Measurements from ENCODE around the gene EPHA10. TPM values are rescaled to one million over a fixed set of nuclear protein-coding genes. Genes with fewer than 3 reads are reported as not detected.

The EPHA10 gene
- total and polyA plus RNA-seq, 2 donors from 2014 or later = 0.88 TPM; not detected in 1

- Histone ChIP-seq H3K4me3 (ENCODE audit: low read length in 3 of 3) (no peak overlapping the region), H3K27ac (ENCODE audit: low read depth in 2 of 2, low read length in 2 of 2) (no peak overlapping the region), H3K9ac (ENCODE audit: low read length in 3 of 3) (no peak overlapping the region), H3K9me3 (ENCODE audit: control insufficient read depth in 2 of 3, insufficient read depth in 1 of 3, low read length in 3 of 3) (no peaks in the 10 kb centered on the region), H3K4me1 (ENCODE audit: control insufficient read depth in 2 of 3, insufficient read depth in 2 of 3, low read depth in 1 of 3, low read length in 3 of 3) (no peaks in the 10 kb centered on the region), H3K27me3 (ENCODE audit: control insufficient read depth, insufficient read depth, low read length) (no peaks in the 10 kb centered on the region), H3K36me3 (ENCODE audit: control insufficient read depth in 2 of 3, insufficient read depth in 3 of 3, low read length in 3 of 3) (no peaks in the 10 kb centered on the region)
- DNase-seq (no peak), FAIRE-seq (no peak)
- intact Hi-C loops (cut with DNase I) = no loop called here
- no peak for TF ChIP-seq CTCF (IDR thresholded peaks at IDR 0.05; ENCODE audit: borderline replicate concordance, extremely low read depth, insufficient read depth)
These were observed 34.5 kb downstream of the EPHA10 start for GRCh38 chr1:37730376-37730775.

- H3K27ac ChIP-seq (ENCODE audit: low read depth in 2 of 2, low read length in 2 of 2) = no peak overlapping the region
- no peaks in the 10 kb centered on the region for H3K9me3 ChIP-seq (ENCODE audit: control insufficient read depth in 2 of 3, insufficient read depth in 1 of 3, low read length in 3 of 3)
- no peak for FAIRE-seq
- H3K27me3 ChIP-seq (ENCODE audit: control insufficient read depth, insufficient read depth, low read length) = no peaks in the 10 kb centered on the region
- intact Hi-C loops (cut with DNase I) = no loop called here
- no peak for DNase-seq
- no peak overlapping the region for H3K9ac ChIP-seq (ENCODE audit: low read length in 3 of 3)
- TF ChIP-seq CTCF (IDR thresholded peaks at IDR 0.05; ENCODE audit: borderline replicate concordance, extremely low read depth, insufficient read depth) = no peak
- H3K36me3 ChIP-seq (ENCODE audit: control insufficient read depth in 2 of 3, insufficient read depth in 3 of 3, low read length in 3 of 3) = no peaks in the 10 kb centered on the region
- no peaks in the 10 kb centered on the region for H3K4me1 ChIP-seq (ENCODE audit: control insufficient read depth in 2 of 3, insufficient read depth in 2 of 3, low read depth in 1 of 3, low read length in 3 of 3)
- H3K4me3 ChIP-seq (ENCODE audit: low read length in 3 of 3) = no peak overlapping the region
These were observed 36.5 kb downstream of the EPHA10 start for GRCh38 chr1:37728416-37728815.

GRCh38 chr1:37726751-37727585, 38.0 kb downstream of the EPHA10 start:
- TF ChIP-seq CTCF (IDR thresholded peaks at IDR 0.05; ENCODE audit: borderline replicate concordance, extremely low read depth, insufficient read depth) = no peak
- Histone ChIP-seq H3K4me3 (ENCODE audit: low read length in 3 of 3) (no peak overlapping the region), H3K4me1 (ENCODE audit: control insufficient read depth in 2 of 3, insufficient read depth in 2 of 3, low read depth in 1 of 3, low read length in 3 of 3) (no peaks in the 10 kb centered on the region), H3K36me3 (ENCODE audit: control insufficient read depth in 2 of 3, insufficient read depth in 3 of 3, low read length in 3 of 3) (no peaks in the 10 kb centered on the region), H3K9me3 (ENCODE audit: control insufficient read depth in 2 of 3, insufficient read depth in 1 of 3, low read length in 3 of 3) (no peaks in the 10 kb centered on the region), H3K9ac (ENCODE audit: low read length in 3 of 3) (no peak overlapping the region), H3K27me3 (ENCODE audit: control insufficient read depth, insufficient read depth, low read length) (no peaks in the 10 kb centered on the region), H3K27ac (ENCODE audit: low read depth in 2 of 2, low read length in 2 of 2) (no peak overlapping the region)
- FAIRE-seq (no peak), DNase-seq (peak in 1 of 5 donors; percentile 9)
- intact Hi-C loops (cut with DNase I) = no loop called here
